ENCODE data around the gene RNF148.

DNA sequence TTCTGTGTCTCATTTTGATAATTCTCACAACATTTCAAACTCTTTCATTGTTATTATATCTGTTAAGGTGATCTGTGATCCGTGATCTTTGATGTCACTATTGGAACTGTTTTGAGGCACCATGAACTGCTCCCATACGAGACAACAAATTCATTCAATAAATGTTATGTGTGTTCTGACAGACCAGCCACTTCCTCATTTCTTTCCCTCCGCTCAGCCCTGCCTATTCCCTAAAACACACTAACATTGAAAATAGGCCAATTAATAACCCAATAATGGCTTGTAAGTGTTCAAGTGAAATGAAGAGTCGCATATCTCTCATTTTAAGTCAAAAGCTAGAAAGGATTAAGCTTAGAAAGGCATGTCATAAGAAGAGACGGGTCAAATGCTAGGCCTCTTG is 49.0 kb downstream of the RNF148 start:
- no peak for TF ChIP-seq EZH2 (IDR thresholded peaks at IDR 0.05; ENCODE audit: low read depth, unreplicated experiment)
- TF ChIP-seq, protein P1, sequence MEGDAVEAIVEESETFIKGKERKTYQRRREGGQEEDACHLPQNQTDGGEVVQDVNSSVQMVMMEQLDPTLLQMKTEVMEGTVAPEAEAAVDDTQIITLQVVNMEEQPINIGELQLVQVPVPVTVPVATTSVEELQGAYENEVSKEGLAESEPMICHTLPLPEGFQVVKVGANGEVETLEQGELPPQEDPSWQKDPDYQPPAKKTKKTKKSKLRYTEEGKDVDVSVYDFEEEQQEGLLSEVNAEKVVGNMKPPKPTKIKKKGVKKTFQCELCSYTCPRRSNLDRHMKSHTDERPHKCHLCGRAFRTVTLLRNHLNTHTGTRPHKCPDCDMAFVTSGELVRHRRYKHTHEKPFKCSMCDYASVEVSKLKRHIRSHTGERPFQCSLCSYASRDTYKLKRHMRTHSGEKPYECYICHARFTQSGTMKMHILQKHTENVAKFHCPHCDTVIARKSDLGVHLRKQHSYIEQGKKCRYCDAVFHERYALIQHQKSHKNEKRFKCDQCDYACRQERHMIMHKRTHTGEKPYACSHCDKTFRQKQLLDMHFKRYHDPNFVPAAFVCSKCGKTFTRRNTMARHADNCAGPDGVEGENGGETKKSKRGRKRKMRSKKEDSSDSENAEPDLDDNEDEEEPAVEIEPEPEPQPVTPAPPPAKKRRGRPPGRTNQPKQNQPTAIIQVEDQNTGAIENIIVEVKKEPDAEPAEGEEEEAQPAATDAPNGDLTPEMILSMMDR (conservative IDR thresholded peaks at IDR 0.05; ENCODE audit: low read depth in 2 of 2): no peak
- TF ChIP-seq EZH2phosphoT487 (IDR thresholded peaks at IDR 0.05; ENCODE audit: unreplicated experiment): no peak
- TF ChIP-seq POLR2AphosphoS5 (IDR thresholded peaks at IDR 0.05; ENCODE audit: low read depth): no peak
- no peak for TF ChIP-seq CREB1 (CRISPR knock-in tag; IDR thresholded peaks at IDR 0.05; ENCODE audit: low read depth)
- TF ChIP-seq, protein P2, sequence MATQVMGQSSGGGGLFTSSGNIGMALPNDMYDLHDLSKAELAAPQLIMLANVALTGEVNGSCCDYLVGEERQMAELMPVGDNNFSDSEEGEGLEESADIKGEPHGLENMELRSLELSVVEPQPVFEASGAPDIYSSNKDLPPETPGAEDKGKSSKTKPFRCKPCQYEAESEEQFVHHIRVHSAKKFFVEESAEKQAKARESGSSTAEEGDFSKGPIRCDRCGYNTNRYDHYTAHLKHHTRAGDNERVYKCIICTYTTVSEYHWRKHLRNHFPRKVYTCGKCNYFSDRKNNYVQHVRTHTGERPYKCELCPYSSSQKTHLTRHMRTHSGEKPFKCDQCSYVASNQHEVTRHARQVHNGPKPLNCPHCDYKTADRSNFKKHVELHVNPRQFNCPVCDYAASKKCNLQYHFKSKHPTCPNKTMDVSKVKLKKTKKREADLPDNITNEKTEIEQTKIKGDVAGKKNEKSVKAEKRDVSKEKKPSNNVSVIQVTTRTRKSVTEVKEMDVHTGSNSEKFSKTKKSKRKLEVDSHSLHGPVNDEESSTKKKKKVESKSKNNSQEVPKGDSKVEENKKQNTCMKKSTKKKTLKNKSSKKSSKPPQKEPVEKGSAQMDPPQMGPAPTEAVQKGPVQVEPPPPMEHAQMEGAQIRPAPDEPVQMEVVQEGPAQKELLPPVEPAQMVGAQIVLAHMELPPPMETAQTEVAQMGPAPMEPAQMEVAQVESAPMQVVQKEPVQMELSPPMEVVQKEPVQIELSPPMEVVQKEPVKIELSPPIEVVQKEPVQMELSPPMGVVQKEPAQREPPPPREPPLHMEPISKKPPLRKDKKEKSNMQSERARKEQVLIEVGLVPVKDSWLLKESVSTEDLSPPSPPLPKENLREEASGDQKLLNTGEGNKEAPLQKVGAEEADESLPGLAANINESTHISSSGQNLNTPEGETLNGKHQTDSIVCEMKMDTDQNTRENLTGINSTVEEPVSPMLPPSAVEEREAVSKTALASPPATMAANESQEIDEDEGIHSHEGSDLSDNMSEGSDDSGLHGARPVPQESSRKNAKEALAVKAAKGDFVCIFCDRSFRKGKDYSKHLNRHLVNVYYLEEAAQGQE (IDR thresholded peaks at IDR 0.05; ENCODE audit: unreplicated experiment): no peak
- TF ChIP-seq JUNB (IDR thresholded peaks at IDR 0.05; ENCODE audit: unreplicated experiment): no peak
- TF ChIP-seq, protein P3, sequence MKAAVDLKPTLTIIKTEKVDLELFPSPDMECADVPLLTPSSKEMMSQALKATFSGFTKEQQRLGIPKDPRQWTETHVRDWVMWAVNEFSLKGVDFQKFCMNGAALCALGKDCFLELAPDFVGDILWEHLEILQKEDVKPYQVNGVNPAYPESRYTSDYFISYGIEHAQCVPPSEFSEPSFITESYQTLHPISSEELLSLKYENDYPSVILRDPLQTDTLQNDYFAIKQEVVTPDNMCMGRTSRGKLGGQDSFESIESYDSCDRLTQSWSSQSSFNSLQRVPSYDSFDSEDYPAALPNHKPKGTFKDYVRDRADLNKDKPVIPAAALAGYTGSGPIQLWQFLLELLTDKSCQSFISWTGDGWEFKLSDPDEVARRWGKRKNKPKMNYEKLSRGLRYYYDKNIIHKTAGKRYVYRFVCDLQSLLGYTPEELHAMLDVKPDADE (IDR thresholded peaks at IDR 0.05): no peak
- TF ChIP-seq ZNF331 (CRISPR knock-in tag; IDR thresholded peaks at IDR 0.05; ENCODE audit: low read depth): no peak
- no peak for TF ChIP-seq ZNF114 (CRISPR knock-in tag; IDR thresholded peaks at IDR 0.05)
